22Rv1 (cell line): ENCODE results near the gene ANKRD2.

ENCODE experiments used
- CTCF ChIP-seq: fragments of 450-650 bp; IDR thresholded peaks from 2 replicates; pipeline ENCODE4 v1.5.1; 2017; ENCODE audit warnings: mild to moderate bottlenecking
- ZFX ChIP-seq: fragments of 450-650 bp; IDR thresholded peaks from 2 replicates; pipeline ENCODE4 v1.6.1; 2017; ENCODE audit warnings: antibody characterized with exemption, borderline replicate concordance

DNA sequence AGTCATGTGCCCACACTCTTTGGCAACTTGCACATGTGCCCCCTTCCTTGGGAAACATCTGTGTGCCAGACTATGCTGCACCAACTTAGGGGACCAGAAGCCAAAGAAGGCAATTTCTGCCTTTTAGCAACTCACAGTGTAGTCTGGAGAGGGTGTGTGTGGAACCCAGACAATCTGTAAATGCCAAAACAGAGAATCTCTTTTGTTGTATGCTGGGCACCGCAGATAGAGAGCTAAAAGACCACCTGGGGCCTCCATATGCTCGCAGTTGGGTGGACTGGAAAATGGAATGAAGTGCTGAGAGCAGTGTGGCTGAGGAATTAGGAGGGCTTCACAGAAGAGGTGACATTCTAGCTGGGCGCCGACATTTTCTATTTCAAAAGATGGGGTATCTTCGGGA is 47.5 kb upstream of the ANKRD2 start:
- TF ChIP-seq CTCF (no peak), ZFX (no peak)
